Right kidney (tissue), 1 donor: ENCODE measurements around the gene BRINP2.
"Not testable (repeated sequence)": the region's sequence is repeated elsewhere in the genome, so short reads cannot be mapped to it uniquely, and the experiment has no call there.

Experiments
- DNase-seq: peaks from one replicate; pipeline ENCODE4 v3.0.0-alpha.2; 2016

BRINP2 gene

DNA sequence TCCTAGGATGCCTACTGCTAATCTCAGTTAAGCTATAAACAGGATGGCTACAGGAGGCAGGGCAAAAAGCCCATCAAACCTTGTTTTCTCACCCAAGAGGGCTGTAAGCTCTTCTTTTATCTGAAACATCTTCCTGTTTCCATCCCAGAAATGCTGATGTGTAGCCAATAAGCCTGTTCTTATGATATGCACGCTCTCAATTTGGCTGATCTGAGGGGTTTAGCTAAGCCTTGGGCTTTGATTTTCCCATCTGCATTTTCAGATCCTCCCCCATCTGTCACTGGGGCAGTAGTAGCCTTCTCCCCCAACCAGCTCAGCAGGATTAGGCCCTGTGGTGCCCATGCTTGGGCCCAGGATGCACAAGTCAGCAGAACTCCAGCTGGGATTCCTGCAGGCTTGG is 105.0 kb downstream of the BRINP2 start:
- no peak for DNase-seq

DNA sequence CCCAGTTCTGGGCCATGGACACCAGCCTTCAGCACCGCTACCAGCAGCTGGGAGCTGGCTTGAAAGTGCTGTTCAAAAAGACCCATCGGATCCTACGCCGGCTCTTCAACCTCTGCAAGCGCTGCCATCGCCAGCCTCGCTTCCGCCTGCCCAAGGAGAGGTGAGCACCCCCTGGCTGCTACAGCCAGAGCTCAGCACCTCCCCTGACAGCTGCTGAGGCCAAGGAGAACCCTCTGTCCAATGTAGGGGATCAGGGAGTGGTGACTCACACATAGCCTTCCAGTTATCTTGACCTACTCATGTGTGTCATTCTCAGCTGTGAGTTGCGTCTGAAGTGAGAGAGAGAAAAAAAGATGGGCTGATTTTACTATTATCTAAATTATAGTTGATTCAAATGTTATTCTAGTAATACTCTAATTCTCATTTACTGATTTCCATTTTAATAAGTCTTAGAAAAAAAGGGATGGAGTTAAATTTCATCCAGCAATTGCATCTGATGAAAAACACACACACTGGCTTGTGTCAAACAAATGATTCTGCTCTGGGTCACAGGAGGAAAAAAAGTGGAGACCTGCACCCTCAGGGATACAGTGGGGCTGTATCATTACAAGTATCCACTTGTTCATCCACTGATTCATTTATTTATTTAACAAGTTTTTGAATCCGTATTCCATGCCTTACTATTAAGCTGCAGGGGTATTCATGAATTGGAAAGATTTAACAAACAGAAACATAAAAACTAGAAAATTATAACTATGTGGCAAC is 108.0 kb downstream of the BRINP2 start:
- DNase-seq, result no peak

DNA sequence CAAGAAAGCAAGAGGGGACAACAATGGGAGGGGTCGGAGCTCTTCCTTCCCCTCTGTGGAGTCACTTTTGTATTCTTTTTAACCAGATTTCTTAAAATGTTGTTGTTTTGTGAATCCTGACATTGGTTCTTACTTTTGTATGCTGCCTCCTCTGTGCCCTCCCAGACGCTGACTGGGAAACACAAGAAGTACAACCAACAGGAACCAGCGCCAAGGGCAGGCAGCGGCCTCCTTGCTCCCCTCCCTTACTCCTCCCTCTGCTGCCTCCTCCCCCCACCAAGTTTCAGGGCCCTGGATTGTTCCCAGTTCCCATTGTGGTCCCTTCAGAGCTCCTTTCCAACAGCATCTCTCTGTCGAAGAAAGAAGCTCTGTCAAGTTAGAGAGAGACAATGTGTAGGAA is 111.1 kb downstream of the BRINP2 start:
- no peak for DNase-seq

DNA sequence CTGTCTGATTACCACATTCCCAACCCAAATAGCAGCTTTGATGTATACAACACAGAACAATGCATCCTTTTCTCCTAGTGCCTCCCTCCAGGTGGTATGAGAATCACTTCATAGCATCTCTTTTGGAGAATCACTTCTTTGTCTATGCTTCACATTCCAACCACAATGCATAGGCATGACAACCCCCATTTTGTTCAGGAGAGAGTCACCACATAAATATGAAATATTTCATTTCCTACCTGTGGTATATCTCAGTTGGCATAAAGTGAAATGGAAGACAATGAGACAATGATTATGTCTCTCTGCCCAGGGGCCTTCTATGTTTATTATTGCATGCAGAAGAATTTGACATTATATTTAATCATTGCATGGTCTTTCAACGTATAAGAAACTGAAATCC is 112.2 kb downstream of the BRINP2 start:
- DNase-seq, result no peak

DNA sequence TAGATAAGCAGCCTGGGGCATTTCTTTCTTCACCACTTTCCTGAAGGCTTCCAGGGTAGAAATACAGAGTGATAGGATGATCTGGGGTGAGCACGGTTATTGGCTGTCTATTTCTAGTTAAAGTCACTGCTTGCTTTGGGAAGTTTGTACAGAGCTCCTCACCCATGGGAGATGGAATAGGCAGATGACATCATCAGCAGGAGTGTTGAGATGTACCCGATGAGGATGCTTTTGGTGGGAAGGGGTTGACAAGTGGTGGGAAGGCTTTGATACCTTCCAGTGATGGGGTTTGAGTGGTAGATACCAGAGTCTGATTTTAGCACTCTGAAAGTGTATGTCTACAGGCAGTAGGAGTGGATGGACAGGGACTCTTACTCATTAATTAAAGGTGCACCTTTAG is 112.6 kb downstream of the BRINP2 start:
- DNase-seq, result no peak

DNA sequence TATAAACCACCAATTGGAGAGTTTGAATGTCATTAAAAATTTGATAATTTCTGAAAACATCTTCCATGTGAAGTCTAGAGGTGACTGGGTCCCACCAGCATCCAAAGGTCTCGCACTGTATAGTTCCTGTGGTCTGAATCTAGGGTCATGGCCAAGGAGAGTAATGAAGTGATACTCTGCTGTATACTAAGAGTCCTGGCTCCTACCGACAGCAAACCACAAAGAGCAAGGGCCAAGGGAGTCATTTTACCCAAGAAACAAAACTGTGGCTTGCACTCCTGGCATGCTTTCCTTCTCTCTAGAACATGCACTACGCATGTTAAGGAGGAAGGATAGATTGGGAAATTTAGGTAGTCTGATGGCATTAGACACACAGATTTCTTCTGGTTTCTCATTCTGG is 115.6 kb downstream of the BRINP2 start:
- DNase-seq, result no peak

DNA sequence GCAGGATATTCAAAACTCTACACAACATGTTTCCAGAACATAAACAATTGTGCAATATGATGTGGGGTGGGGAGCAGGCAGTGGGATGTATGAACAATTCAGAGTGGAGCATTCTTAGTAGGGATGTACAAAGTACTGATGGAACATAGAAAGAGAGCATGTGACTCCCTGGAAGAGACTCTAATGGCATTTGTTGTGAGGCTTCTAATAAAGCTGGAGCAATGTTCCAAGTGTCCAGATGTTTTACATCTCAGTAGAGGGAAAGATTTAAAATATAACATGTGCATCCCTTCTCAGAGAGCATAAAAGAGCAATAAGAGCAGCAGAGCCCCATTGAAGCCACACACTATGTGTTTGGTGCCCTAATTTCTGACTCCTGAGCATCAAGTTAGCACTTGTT is 116.5 kb downstream of the BRINP2 start:
- no peak for DNase-seq

DNA sequence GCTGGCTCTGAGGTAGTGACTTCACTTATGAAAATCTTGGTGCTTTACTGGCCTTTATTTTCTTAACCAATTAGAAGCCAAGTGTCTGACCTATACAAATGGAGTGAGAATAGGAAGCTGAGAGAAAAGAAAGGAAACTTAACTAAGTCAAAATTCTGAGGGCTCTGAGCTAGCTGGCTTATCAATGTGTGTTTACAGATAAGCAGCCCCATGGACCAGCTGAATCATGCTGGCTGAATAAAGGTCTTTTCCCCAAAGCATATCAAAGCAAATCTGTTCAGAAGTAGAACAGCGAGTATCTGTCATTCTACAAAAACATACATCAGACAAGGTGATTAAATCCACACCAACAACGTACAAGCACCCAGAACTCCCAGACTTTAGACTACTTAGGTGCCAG is 117.2 kb downstream of the BRINP2 start:
- no peak for DNase-seq

DNA sequence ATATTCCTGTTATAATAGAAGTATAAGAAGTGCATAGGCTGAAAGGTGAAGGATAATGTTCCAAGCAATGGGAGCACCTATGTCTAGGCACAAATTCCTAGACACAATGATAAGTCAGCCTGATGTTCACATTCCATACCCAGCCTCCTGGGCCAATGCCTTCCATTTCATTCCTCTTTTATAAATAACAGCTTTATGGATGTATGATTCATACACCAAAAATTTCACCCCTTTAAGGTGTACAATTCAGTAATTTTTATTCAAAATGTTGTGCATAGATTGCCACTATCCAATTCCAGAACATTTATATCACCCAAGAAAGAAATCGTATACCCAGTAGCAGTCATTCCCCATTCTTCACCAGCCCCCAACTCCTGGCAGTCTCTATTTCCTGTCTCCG is 118.8 kb downstream of the BRINP2 start:
- DNase-seq, result no peak

DNA sequence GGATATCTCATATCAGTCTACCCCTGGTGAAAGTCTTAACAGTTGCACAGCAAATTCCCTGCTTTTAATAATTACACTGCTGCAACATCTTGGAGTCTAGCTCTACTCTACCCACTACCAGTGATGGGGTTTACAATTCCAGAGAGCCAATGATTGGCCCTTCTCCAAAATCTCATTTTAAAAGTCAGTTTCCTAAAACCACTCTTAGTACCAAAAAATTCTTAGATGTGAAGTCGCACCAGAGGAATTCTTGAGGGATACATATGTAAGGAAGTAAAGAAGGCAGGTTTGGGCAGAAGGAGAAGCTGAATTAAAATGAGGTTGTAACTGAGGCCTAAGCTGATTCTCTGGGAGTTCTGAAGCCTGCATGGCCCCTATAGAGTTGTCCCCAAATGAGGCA is 129.7 kb downstream of the BRINP2 start:
- no peak for DNase-seq

DNA sequence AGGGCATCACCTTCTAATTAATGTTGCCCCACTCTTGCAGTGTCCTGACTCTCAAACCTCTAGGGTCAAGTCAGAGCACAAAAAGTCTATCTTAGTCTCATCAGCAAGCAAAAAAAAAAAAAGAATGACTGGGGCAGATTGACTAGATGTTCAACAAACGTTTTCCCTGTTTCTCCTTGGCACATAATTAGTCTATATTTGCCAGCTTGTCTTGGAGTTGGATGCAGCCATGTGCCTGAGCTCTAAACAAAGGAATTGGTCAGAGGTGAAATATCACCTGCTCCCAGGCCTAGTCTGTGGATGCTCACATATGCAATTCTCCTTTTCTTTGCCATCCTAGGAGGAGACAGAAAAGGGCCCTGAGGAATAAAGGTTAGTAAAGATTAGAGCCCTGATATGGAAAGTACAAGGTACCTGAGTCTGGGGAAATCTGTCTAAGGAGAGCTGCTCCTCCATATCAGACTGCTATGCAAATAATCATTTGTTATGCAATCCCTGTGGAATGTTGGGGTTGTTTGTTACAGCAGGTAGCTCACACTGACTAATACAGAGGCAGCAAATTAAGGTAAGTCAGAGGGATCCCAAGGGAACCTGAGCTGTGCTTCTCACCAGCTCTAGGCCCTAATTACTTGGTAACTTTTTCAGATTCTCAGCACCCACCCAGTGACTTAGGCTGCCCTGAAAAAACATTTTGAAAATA is 130.8 kb downstream of the BRINP2 start:
- DNase-seq, result no peak

DNA sequence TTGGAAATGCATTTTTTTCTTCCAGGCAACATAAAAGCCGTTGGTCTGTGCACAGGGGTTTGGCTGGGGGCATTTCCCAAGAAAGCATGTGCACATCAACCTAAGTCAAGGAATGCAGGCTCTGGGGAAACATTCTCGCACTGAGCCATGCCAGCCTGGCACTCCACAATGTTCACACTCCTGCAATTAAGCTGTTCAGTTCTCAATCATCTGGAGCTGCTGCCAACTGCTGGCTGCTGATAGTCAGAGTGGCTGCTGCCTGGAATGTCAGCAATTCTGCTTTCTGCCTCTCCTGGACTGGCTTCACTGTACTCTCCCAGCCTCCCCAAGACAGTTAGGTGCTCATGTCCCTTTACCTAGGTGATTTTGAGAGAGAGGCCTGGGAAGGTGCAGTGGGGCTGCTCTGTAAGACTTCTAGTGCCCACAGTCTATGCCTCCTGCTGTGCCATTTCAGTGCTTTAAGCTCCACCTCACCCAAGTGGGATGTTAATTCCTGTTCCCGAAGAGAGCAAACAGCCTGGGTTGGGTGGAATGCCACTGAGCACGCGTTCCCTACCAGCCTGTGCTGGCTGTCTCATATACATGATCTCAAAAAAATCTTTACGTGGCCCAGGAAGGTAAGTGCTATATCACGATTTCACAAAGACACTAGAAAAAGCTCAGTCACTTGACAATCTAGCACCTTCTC is 131.7 kb downstream of the BRINP2 start:
- DNase-seq, result peak; percentile 16

DNA sequence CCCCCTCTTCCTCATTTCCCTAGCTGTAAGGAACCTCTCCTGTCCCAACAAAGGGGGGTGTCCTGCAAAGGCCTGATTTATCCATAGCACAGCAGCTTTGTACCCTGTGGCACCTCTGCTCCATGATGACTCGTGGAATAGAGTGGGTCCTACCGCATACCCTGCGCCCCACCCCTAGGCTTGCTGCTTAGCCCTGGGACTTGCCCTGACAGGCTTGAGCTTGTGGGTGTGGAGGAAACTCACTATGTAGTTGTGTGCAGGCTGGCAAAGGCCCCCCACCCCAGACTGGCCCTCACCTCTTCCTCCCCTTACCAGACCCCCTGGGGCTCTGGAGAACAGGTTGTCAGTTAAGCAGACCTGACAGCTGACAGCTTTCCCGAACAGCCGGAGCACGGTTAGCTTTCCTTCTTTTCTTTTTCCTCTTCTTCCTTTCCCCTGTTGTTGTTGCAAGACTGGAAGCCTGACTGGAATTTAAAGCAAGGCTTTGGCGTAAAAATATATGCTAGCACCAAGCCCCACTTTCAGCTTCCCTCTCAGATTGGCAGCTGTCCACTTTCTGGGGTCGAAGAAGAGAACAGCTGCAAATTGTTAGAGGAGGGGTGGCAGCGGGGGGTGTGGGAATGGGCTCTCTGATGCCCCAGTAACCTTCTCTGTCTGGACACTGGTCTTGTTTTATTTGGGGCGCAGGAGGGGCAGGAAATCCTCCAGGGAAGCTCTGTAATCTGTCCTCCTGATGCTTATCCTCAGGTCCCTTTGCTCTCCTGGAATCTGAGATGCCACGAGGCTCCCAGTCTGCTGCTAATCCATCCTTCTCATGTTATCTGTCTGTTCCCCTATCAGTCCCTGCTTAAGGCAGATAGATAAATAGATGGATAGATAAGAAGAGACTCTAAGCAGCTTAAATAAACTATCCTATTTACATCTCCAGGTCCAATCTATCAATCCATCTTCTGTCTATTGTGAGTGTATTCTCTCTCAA is 134.6 kb downstream of the BRINP2 start:
- DNase-seq, result no peak

DNA sequence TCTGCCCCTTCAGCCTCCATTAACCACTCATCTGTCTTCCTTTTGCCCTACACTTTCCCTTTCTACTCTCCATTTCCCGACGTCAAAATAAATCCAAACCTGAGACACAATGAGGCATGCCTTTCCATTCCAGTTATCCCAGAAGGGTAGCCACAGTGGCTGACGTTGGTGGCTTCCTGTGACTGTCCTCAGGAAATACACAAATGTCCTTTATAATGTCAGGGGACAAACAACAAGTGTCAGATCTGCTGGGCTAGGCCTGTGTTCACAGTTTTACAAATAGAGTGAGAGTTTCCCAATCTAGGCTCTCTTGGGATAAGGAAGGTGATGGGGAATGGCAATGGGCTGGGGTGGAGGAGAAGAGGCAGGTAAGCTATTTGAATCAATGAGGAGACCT is 135.3 kb downstream of the BRINP2 start:
- DNase-seq, result no peak

DNA sequence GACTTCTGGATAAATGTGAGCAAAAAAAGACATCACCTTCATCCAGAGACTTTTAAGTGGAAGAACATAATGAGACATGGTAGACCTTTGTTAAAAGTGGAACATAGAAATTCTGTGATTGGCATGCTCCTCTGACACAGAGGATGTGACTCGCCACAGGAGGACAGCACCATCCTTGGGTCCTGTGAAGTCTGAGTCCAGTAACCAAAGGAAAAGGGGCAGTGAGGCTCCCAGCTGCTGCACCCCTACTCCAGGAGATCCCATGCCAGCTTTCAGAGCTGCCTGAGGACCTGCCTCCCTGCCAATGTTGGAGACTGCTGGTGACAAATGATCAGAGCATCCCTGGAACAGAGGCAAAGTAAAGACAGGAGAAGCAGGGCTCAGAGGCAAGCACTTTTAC is 136.2 kb downstream of the BRINP2 start:
- DNase-seq, result no peak

DNA sequence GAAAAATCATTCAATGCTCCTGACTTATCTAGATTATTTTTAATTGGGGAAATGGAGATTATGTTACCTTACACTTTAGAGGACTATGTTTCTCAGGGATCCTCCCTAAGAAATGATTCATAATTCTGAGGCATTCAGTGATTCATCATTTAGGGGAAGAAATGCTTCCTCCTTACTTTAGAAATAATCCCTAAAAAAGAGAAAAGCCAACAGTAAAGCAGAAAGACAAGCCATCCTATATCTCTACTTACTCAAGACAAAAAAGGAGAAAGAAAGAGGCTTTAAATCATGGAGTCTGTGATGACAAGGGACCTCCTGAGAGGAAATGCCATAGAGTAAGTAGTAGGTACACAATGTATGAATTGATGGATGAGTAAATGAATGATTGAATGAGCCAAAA is 137.0 kb downstream of the BRINP2 start:
- no peak for DNase-seq

DNA sequence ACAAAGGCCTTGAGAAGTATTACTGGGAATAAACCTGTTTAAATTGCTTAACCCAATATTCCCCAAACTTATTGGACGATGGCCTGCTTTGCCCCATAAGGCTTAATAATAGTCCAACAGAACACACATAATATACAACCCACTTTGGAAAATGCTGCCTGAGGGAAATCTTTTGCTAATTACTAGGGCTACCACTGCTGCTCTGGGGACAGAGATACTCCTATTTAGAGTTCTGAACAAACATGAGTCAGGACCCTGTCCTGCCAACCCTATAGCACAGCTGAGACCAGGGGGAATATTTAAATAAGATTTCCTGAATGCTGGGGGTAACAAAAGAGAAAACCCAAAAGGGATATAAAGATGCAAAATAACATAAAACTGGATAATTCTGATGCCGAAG is 139.1 kb downstream of the BRINP2 start:
- DNase-seq, result no peak

DNA sequence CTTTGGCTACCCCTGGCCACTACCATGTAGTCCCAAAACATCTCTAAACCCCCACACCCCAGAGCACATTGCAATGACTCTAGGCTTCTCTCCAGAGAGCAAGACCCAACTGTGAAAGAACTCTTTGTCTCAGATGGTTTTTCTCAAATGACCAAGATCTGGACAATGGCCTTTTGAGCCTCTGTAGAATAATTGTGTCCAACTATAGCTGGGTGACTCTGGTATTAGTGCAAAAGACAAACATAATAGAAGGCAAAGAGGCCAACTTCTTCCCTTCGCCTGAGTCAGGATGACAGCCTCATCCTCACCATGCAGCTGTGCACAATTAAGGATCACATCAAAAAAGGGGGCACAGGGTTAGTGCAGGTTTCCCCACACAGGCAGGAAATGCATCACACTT is 139.6 kb downstream of the BRINP2 start:
- no peak for DNase-seq

DNA sequence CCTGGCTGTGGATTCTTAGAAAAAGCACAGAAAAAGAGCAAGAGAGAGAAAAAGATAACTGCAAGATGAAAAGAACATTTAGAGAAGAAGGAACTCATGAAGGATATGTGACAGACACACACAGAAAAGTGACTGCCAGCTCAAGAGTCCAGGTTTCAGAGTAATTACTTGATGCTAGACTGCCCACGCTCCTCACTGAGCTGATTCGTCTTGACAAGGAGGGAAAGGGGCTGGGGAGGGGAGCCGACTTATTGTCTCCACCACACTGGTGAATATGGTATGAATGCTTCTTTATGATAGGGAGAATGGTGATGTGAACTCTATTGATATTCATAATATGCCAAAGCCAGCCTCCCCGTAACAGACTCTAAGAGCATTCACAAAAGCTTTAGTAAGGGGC is 140.4 kb downstream of the BRINP2 start:
- no peak for DNase-seq

DNA sequence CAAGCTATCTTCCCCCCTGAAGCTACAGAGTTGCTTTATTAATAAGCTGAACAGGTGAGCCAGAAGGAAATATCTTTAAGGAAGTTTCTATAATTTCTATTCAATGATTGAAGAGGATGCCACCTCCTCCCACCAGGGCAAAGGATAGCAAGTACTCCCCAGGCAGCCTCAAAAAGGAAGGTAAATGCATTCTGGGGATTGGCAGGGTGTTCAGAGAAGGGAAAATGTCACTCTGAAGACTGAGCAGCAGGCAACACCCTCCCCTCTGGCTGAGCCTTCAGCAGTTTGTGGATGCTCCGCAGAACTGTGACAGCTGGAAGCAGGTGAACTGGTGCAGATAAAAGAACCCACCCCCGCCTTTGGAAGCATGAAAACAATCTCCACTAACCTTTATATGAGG is 140.8 kb downstream of the BRINP2 start:
- no peak for DNase-seq

DNA sequence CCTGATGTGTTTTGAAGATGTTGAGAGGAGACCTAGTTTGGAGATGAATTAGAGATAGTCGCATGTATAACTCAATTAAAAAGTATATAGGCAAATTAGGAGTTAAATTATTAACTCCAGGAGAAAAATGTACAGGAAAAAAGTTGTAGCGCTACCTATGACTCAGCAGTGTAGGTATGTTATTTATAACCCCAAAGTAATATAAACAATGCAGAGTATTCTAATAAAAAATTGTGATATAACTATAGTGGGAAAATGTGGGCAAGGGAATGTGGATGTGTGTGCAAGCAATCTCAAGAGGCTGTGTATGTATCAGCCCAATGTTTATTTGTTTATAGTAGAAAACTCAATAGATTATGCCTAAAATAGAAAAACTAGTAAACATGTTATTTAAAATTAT is 144.5 kb downstream of the BRINP2 start:
- DNase-seq, result no peak

DNA sequence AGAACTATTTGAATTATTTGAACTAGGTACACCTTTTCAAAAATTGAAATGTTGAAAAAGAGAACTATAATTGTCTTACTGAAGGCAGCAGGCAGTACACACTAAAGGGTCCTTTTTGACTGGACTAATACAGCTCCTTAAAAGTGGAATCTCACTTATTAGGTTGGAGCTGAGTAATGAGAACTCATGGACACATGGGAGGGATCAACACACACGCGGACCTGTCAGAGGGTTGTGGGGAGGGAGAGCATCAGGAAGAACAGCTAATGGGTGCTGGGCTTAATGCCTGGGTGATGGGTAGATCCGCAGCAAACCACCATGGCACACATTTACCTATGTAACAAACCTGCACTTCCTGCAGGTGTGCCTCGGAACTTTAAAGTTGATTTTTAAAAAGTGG is 145.0 kb downstream of the BRINP2 start:
- DNase-seq, result no peak

DNA sequence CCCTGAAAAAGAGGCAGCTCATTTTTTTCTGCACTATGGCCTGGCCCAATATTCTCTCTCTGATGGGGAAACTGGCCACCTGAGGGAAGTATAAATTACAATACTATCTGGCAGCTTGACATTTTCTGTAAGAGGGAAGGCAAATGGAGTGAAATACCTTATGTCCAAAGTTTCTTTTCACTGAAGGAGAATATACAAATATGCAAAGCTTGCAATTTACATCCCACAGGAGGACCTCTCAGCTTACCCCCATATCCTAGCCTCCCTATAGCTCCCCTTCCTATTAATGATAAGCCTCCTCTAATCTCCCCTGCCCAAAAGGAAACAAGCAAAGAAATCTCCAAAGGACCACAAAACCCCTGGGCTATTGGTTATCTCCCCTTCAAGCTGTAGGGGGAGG is 150.7 kb downstream of the BRINP2 start:
- DNase-seq, result not testable (repeated sequence)
